Activated T-cell treated with anti-CD3 and anti-CD28 coated beads, Interleukin-2, amount 50 U/mL, for 72 hours (primary cell): ENCODE results near the gene PELO. TPM values are rescaled to one million over a fixed set of nuclear protein-coding genes. Genes with fewer than 3 reads are reported as not detected.

Experiments used
- ATAC-seq, 2 donors: fragments of 150-1000 bp; cut with Tn5 transposase; replicated peaks in 1 of 2; 2 replicates each; pipeline ENCODE4 v1.10.0; 2021; ENCODE audit warnings: moderate library complexity in 2 of 2, mild to moderate bottlenecking in 1 of 2
- DNase-seq, 2 donors: peaks; one replicate each; pipeline ENCODE4 v3.0.0; 2021 to 2022; ENCODE audit warnings: mixed read lengths in 1 of 2
- H3K27ac Mint-ChIP-seq: one replicate; pipeline ENCODE4 v1.8.0; 2022; ENCODE audit warnings: mild to moderate bottlenecking, moderate library complexity, mixed read lengths
- H3K27me3 Mint-ChIP-seq: one replicate; pipeline ENCODE4 v1.8.0; 2022; ENCODE audit warnings: low read depth, mixed read lengths
- H3K36me3 Mint-ChIP-seq, 2 donors: one replicate each; pipeline ENCODE4 v1.8.0; 2022; ENCODE audit warnings: mixed read lengths in 2 of 2, mild to moderate bottlenecking in 1 of 2; ENCODE audit not compliant: insufficient read depth in 2 of 2
- H3K4me1 Mint-ChIP-seq: one replicate; pipeline ENCODE4 v1.8.0; 2022; ENCODE audit warnings: low read depth, mixed read lengths
- H3K4me3 Mint-ChIP-seq, 2 donors: one replicate each; pipeline ENCODE4 v1.8.0; 2022; ENCODE audit warnings: mild to moderate bottlenecking in 2 of 2, mixed read lengths in 2 of 2, moderate library complexity in 2 of 2
- H3K9me3 Mint-ChIP-seq, 2 donors: one replicate each; pipeline ENCODE4 v1.8.0; 2022; ENCODE audit warnings: mixed read lengths in 2 of 2
- total RNA-seq, 2 donors: library from RNA; stranded (reverse); gene quantifications; one replicate each; pipeline ENCODE4 v1.2.3, GENCODE V29; 2022

PELO gene
- total RNA-seq, 2 donors from 2014 or later, result 16.6 to 17.5 TPM

GRCh38 chr5:52758014-52758413, 29.7 kb upstream of the PELO start:
- no peaks in the 10 kb centered on the region for H3K9me3 Mint-ChIP-seq
- H3K27me3 Mint-ChIP-seq, result no peaks in the 10 kb centered on the region
- H3K36me3 Mint-ChIP-seq, result peaks cover 2 to 3% of the 10 kb centered on the region in 2 donors
- no peak overlapping the region for H3K4me3 Mint-ChIP-seq
- ATAC-seq, result no peak
- H3K4me1 Mint-ChIP-seq, result peaks cover 11% of the 10 kb centered on the region
- DNase-seq, result no peak
- H3K27ac Mint-ChIP-seq, result no peak overlapping the region

GRCh38 chr5:52759331-52759730, 28.4 kb upstream of the PELO start:
- Mint-ChIP-seq H3K4me1 (peaks cover 17% of the 10 kb centered on the region), H3K9me3 (no peaks in the 10 kb centered on the region)

GRCh38 chr5:52760695-52761366, 26.9 kb upstream of the PELO start:
- peaks cover 4 to 6% of the 10 kb centered on the region in 2 donors for H3K36me3 Mint-ChIP-seq
- peaks cover 17% of the 10 kb centered on the region for H3K4me1 Mint-ChIP-seq
- DNase-seq (peak; percentile 31 to 48), ATAC-seq (peak; percentile 58 to 72)
- H3K4me3 Mint-ChIP-seq, result no peak overlapping the region
- H3K9me3 Mint-ChIP-seq, result no peaks in the 10 kb centered on the region
- no peaks in the 10 kb centered on the region for H3K27me3 Mint-ChIP-seq
- H3K27ac Mint-ChIP-seq, result no peak overlapping the region

More at GRCh38 chr5:52759331-52759730, 28.4 kb upstream of the PELO start:
- H3K27me3 Mint-ChIP-seq, result no peaks in the 10 kb centered on the region
- H3K36me3 Mint-ChIP-seq, result peaks cover 2 to 4% of the 10 kb centered on the region in 2 donors
- H3K27ac Mint-ChIP-seq, result no peak overlapping the region
- ATAC-seq, result no peak
- no peak for DNase-seq
- no peak overlapping the region for H3K4me3 Mint-ChIP-seq

- no peaks in the 10 kb centered on the region for H3K9me3 Mint-ChIP-seq
- peaks cover 3 to 4% of the 10 kb centered on the region in 2 donors for H3K36me3 Mint-ChIP-seq
- peaks cover 6% of the 10 kb centered on the region for H3K27me3 Mint-ChIP-seq
- H3K4me1 Mint-ChIP-seq, result peaks cover 31% of the 10 kb centered on the region
- no peak overlapping the region for H3K4me3 Mint-ChIP-seq
- DNase-seq, result no peak
- ATAC-seq, result no peak
- H3K27ac Mint-ChIP-seq, result no peak overlapping the region
Observed at GRCh38 chr5:52767217-52767743, 20.4 kb upstream of the PELO start.

- Mint-ChIP-seq H3K27me3 (peaks cover 10% of the 10 kb centered on the region), H3K9me3 (no peaks in the 10 kb centered on the region), H3K27ac (no peak overlapping the region), H3K4me1 (peaks cover 37% of the 10 kb centered on the region), H3K4me3 (no peak overlapping the region), H3K36me3 (peaks cover 3 to 4% of the 10 kb centered on the region in 2 donors)
- ATAC-seq (no peak), DNase-seq (no peak)
Observed at GRCh38 chr5:52767766-52768480, 19.8 kb upstream of the PELO start.

- Mint-ChIP-seq H3K4me3 (no peak overlapping the region), H3K9me3 (no peaks in the 10 kb centered on the region)
Observed at GRCh38 chr5:52769061-52769460, 18.7 kb upstream of the PELO start.

GRCh38 chr5:52770287-52770939, 17.3 kb upstream of the PELO start:
- ATAC-seq (no peak), DNase-seq (no peak)
- Mint-ChIP-seq H3K9me3 (no peaks in the 10 kb centered on the region), H3K4me3 (no peak overlapping the region), H3K27me3 (peaks cover 19% of the 10 kb centered on the region), H3K36me3 (peaks cover 0 to 2% of the 10 kb centered on the region in 2 donors), H3K27ac (no peak overlapping the region), H3K4me1 (peaks cover 47% of the 10 kb centered on the region)

More at GRCh38 chr5:52769061-52769460, 18.7 kb upstream of the PELO start:
- DNase-seq, result no peak
- peaks cover 2 to 4% of the 10 kb centered on the region in 2 donors for H3K36me3 Mint-ChIP-seq
- no peak for ATAC-seq
- no peak overlapping the region for H3K27ac Mint-ChIP-seq
- H3K27me3 Mint-ChIP-seq, result peaks cover 14% of the 10 kb centered on the region
- peaks cover 39% of the 10 kb centered on the region for H3K4me1 Mint-ChIP-seq

- Mint-ChIP-seq H3K27ac (peak overlapping the region; percentile 34), H3K4me3 (peak overlapping the region in 1 of 2 donors; percentile 53), H3K27me3 (peaks cover 19% of the 10 kb centered on the region), H3K4me1 (peaks cover 57% of the 10 kb centered on the region), H3K9me3 (peaks cover 0 to 1% of the 10 kb centered on the region in 2 donors), H3K36me3 (peaks cover 0 to 2% of the 10 kb centered on the region in 2 donors)
- peak; percentile 91 to 94 for ATAC-seq
- peak; percentile 40 to 58 for DNase-seq
Observed at GRCh38 chr5:52771343-52772039, 16.2 kb upstream of the PELO start.

- Mint-ChIP-seq H3K4me3 (no peak overlapping the region), H3K9me3 (peaks cover 0 to 1% of the 10 kb centered on the region in 2 donors), H3K27ac (no peak overlapping the region), H3K27me3 (peaks cover 19% of the 10 kb centered on the region), H3K36me3 (peaks cover 0 to 2% of the 10 kb centered on the region in 2 donors), H3K4me1 (peaks cover 53% of the 10 kb centered on the region)
- DNase-seq (no peak), ATAC-seq (no peak)
Observed at GRCh38 chr5:52772668-52773067, 15.0 kb upstream of the PELO start.

GRCh38 chr5:52773342-52773741, 14.4 kb upstream of the PELO start:
- no peak for ATAC-seq
- Mint-ChIP-seq H3K4me3 (no peak overlapping the region), H3K27ac (no peak overlapping the region), H3K27me3 (peaks cover 19% of the 10 kb centered on the region), H3K9me3 (peaks cover 0 to 1% of the 10 kb centered on the region in 2 donors), H3K4me1 (peaks cover 50% of the 10 kb centered on the region), H3K36me3 (peaks cover 0 to 2% of the 10 kb centered on the region in 2 donors)
- no peak for DNase-seq

- peaks cover 19% of the 10 kb centered on the region for H3K27me3 Mint-ChIP-seq
- no peak for DNase-seq
- no peak overlapping the region for H3K27ac Mint-ChIP-seq
- peaks cover 0 to 2% of the 10 kb centered on the region in 2 donors for H3K36me3 Mint-ChIP-seq
- no peak for ATAC-seq
- peak overlapping the region in 1 of 2 donors; percentile 19 for H3K4me3 Mint-ChIP-seq
- H3K4me1 Mint-ChIP-seq, result peaks cover 50% of the 10 kb centered on the region
- H3K9me3 Mint-ChIP-seq, result peaks cover 0 to 1% of the 10 kb centered on the region in 2 donors
Observed at GRCh38 chr5:52774005-52774410, 13.7 kb upstream of the PELO start.

- H3K9me3 Mint-ChIP-seq, result peaks cover 0 to 1% of the 10 kb centered on the region in 2 donors
- peak overlapping the region; percentile 22 to 63 for H3K4me3 Mint-ChIP-seq
- peaks cover 13% of the 10 kb centered on the region for H3K27me3 Mint-ChIP-seq
- no peaks in the 10 kb centered on the region for H3K36me3 Mint-ChIP-seq
- H3K27ac Mint-ChIP-seq, result no peak overlapping the region
- DNase-seq, result peak; percentile 13 to 33
- peaks cover 44% of the 10 kb centered on the region for H3K4me1 Mint-ChIP-seq
- ATAC-seq, result peak; percentile 66 to 71
Observed at GRCh38 chr5:52776116-52776515, 11.6 kb upstream of the PELO start.
